ENCODE data around the gene EMC7.
"Not testable (repeated sequence)": the region's sequence is repeated elsewhere in the genome, so short reads cannot be mapped to it uniquely, and the experiment has no call there.

Gene EMC7

GRCh38 chr15:34101366-34102174 lies at the start of gene EMC7, which contains the start of gene PGBD4:
Gene EMC7, minus strand, starts transcription at chr15:34101862. Its CDS starts 23 bp downstream, at chr15:34101839.
Gene PGBD4, plus strand, starts transcription at chr15:34102083. Its CDS starts 449 bp downstream, at chr15:34102532.
- DNase-seq = peak; percentile 77 to 99 (median 97)

DNA sequence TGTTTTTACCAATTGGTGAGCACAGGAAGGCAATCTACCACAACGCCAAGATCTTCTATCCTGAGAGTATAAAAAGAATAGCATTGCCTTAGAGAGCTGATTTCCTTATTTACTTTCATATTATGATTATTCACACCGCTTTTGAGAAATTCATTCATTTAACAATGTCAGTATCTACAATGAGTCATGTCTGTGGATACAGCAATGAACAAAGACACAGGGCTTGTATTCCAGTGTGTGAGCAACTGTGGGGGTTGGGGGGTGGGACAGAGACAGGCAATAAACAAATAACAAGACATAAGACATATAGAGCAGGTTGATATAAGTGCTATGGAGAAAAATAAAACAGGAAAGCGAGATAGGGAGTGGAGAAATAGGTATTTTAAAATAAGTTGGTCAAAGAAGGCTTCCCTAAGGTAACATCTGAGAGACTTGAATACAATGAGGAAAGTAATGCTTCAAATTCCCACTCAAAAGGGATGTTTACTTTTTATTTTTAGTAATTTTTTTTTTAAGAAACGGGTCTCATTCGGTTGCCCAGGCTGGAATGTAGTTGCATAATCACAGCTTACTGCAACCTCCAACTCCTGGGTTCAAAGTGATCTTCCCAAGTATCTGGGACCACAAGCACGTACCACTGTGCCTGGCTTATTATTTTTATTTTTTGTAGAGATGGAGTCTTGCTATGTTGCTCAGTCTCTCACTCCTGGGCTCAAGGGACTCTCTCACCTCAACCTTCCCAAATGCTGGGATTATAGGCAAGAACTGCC lies 45.9 kb upstream of the EMC7 start:
- no peak for DNase-seq

DNA sequence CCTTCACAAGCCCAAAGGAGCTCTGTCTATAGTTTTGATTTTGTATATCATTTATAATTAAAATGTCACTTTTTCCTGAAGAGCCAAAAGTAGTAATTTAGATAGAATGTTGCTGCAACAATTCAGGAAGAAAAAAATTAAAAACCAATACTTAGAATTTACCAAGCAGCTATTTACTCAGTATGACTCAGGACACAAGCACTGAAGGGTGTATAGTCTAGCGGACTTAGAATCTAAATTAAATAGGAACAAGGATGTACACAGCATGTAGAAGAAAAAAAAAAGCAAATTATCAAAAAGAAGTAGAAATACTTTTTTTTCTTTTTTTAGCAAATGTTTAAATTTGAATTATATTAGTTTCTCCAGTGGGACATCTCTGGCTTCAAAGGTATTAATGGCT lies 31.8 kb upstream of the EMC7 start:
- DNase-seq = no peak

- DNase-seq = no peak
Measured at GRCh38 chr15:34132881-34133280, 31.2 kb upstream of the EMC7 start.

DNA sequence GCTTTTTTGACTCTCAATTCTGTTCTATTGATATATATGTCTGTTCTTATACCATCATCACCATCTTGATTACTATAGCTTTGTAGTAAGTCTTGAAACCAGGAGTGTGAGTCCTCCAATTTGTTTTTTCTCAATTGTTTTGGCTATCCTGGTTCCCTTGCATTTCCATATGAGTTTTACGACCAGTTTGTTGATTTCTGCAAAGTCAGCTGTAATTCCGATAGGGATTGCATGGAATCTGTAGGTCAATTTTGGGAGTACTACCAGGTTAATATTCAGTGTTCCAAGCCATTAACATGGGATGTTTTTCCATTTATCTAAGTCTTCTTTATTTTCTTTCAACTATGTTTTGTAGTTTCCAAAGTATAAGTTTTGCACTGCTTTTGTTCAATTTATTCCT lies 27.2 kb upstream of the EMC7 start:
- no peak for DNase-seq

- DNase-seq = no peak
Measured at GRCh38 chr15:34126522-34126921, 24.9 kb upstream of the EMC7 start.

DNA sequence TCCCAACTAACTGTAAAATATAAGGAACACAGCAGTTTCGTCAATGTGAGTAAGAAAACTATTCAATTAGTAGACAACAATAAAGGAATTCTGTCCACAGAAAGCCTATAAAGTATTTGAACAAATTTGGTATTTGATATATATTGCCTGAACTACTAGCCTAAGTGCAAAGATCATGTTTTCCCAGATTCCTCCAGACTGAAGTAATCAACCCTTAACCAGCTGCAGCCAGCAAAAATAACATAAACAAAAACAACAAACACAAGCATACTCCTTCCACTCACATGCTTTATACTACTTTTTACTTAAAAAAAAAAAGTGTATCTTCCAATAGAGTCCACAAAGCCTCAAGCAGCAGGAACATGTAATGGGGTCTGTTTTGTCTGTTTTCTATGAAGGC lies 24.3 kb upstream of the EMC7 start:
- no peak for DNase-seq

GRCh38 chr15:34124651-34125050 lies 23.0 kb upstream of the EMC7 start:
- DNase-seq = no peak

DNA sequence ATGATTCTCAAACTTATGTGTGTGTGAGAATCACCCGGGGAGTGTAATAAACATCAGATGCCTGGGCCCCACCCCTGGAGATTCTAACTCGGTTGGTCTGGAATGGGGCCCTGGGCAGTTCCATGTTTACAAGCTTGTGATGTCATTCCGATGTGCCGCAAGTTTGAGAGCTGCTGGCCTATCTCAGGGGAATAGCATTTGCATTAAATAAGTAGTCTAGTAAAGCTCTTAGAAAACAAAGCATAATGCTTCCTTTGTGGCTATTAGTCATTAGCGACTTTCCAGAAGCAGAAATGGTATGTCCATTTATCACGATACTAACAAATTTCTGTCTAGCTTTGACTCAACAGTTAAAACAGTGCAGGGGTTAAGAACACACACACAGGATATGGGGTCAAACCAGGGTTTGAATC lies 21.1 kb upstream of the EMC7 start:
- no peak for DNase-seq

GRCh38 chr15:34121786-34122185 lies 20.1 kb upstream of the EMC7 start:
- DNase-seq = not testable (repeated sequence)

GRCh38 chr15:34120420-34120819 lies 18.8 kb upstream of the EMC7 start:
- DNase-seq = not testable (repeated sequence)

- DNase-seq = no peak
Measured at GRCh38 chr15:34119291-34119690, 17.6 kb upstream of the EMC7 start.

DNA sequence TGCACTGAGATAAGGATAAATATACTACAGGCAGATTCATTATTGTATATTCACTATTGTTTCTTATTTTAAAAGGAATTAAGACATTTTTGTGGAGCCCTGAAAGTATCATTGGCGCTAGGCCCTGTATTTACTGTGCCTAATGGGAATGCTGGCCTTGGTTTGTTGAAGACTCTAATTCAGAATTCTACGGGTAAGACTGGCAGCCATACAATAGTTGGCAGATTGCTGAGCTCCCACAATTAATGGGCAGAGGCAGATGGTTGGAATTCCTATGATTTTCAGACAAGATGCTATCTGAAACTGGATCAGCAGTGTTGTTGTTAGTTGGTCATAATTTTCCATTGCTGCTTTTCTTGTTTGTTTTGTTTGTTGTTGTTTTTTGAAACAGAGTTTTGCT lies 15.0 kb upstream of the EMC7 start:
- no peak for DNase-seq

GRCh38 chr15:34114739-34115138 lies 13.1 kb upstream of the EMC7 start:
- no peak for DNase-seq

- DNase-seq = no peak
Measured at GRCh38 chr15:34114215-34114614, 12.6 kb upstream of the EMC7 start.

- no peak for DNase-seq
Measured at GRCh38 chr15:34111488-34111887, 9.8 kb upstream of the EMC7 start.

DNA sequence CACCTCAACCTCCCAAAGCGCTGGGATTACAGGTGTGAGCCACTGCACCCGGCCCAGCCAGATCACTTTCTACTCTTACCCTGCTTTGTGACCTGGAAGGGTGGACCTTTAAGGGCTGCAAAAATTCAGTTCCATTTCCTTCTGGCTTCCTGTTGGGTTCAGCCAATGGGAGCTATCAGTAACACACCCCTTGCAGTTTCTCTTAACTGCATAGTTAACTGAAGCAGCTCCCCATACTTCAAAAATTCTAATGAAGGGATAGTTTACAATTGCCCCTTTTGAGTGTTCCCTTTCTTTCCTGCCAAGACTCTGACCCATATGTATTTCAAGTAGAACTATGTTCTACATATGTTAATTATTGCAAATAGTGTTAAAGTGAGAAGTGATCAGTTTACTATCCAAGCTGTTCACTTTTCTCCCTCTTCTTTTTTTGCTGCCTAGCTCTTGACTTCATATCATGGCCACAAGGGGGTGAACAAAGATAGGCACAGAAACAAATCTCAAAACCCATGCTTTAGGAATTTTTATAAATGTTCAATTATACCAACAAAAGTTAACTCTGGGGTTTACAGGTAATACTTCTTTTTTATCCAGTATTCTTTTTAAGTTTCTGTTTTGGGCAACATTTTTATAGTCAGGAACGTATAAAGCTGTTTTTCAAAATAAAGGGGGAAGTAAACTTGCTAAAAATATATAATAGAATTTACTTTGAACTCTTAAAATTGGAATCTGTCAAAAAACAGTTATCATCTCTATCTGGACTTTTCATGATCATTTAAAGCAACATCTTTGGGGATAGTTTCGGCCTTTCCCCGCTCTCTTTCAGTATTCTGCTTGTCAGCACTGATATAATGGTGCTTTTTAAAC lies 8.4 kb upstream of the EMC7 start:
- peak in 1 of 56 donors; percentile 5 for DNase-seq

- no peak for DNase-seq
Measured at GRCh38 chr15:34107315-34107714, 5.7 kb upstream of the EMC7 start.

DNA sequence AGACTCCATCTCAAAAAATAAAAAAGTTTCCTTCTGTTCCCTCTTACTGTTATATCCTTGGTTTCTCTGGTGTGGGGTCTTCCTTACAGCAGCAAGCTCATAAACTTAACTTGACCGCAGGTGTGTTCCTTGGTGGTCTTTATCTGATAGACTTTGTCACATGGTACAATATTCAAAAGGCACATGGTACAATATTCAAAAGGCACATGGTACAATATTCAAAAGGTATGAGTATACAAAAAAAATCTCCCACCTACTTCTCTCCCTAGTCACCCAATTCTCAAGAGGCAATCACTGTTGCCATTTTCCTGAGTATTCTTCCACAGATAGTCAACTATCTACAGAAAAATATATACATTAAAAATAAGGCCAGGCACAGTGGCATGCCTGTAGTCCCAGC lies 4.8 kb upstream of the EMC7 start:
- DNase-seq = no peak

- DNase-seq = no peak
Measured at GRCh38 chr15:34102175-34102925, 688 bp upstream of the EMC7 start.

- DNase-seq = no peak
Measured at GRCh38 chr15:34099914-34100313, 1.7 kb downstream of the EMC7 start.

Data from nucleus accumbens (tissue), 56 donors.